Omental fat pad (tissue), 4 donors: ENCODE data around the gene BICDL2. TPM values are rescaled to one million over a fixed set of nuclear protein-coding genes. Genes with fewer than 3 reads are reported as not detected.

Experiments used
- ATAC-seq: fragments of 150-250 bp; one replicate; pipeline ENCODE4 v1.9.1; 2016; ENCODE audit warnings: mild to moderate bottlenecking, moderate library complexity; ENCODE audit not compliant: low FRiP score
- DNase-seq: peaks from one replicate; pipeline ENCODE4 v3.0.0-alpha.2; 2019; ENCODE audit warnings: low spot score
- CTCF ChIP-seq, 3 donors: fragments of 450-650 bp; IDR thresholded peaks; one replicate each; pipeline ENCODE4 v1.5.1; 2016 to 2017; ENCODE audit warnings: antibody characterized with exemption in 3 of 3, mild to moderate bottlenecking in 3 of 3, moderate library complexity in 2 of 3
- small RNA-seq: library from RNA; depleted of rRNA; stranded (forward); fragments of <200 nt; gene quantifications from one replicate; pipeline ENCODE3, GENCODE V24; 2016
- total RNA-seq, 4 donors: library from RNA; depleted of rRNA; stranded (reverse); fragments of >200 nt; gene quantifications; one replicate each; pipeline ENCODE4 v1.1.0, GENCODE V29; 2016

The BICDL2 gene
- total RNA-seq, 4 donors from 2014 or later: 0.47 TPM; not detected in 3

- DNase-seq (no peak), ATAC-seq (no peak)
- TF ChIP-seq CTCF (IDR thresholded peaks at IDR 0.05): no peak
Observed at GRCh38 chr16:2979669-2980226, 57.0 kb downstream of the BICDL2 start.

Small RNAs within 50 kb of the gene (small RNA-seq; reads per million reads assigned to genes)
- gene LINC00514: 0.39 reads per million
- gene RNU1-22P: not detected

Other genes starting within 250 kb of the BICDL2 start
- gene PRSS33, start 249.4 kb downstream of the BICDL2 start, total RNA-seq: not detected
- gene PRSS41, start 238.5 kb downstream of the BICDL2 start, total RNA-seq: not detected
- gene PRSS21, start 219.7 kb downstream of the BICDL2 start, total RNA-seq: 1 to 10 TPM in 1 of 4 donors, under 1 TPM in 1, not detected in 2; 0.65 to 1.0 TPM
- 1 to 10 TPM in 1 of 4 donors, not detected in 3; 1.0 TPM for gene ZG16B, start 206.6 kb downstream of the BICDL2 start, total RNA-seq
- gene PRSS22, start 178.8 kb downstream of the BICDL2 start, total RNA-seq: not detected
- gene FLYWCH2, start 153.7 kb downstream of the BICDL2 start, total RNA-seq: 10 to 100 TPM; 22.1 to 78.7 (median 37.3) TPM
- 10 to 100 TPM; 14.8 to 45.6 (median 26.6) TPM for gene FLYWCH1, start 125.0 kb downstream of the BICDL2 start, total RNA-seq
- not detected for gene KREMEN2, start 72.7 kb downstream of the BICDL2 start, total RNA-seq
- 1 to 10 TPM; 1.9 to 6.8 (median 3.5) TPM for gene PAQR4, start 67.6 kb downstream of the BICDL2 start, total RNA-seq
- 1 to 10 TPM in 1 of 4 donors, under 1 TPM in 2, not detected in 1; 0.25 to 1.7 (median 0.79) TPM for gene PKMYT1, start 56.5 kb downstream of the BICDL2 start, total RNA-seq
- gene CLDN9, start 24.0 kb downstream of the BICDL2 start, total RNA-seq: under 1 TPM in 2 of 4 donors, not detected in 2; 0.24 to 0.63 TPM
- not detected for gene CLDN6, start 18.8 kb downstream of the BICDL2 start, total RNA-seq
- gene TNFRSF12A, start 16.6 kb downstream of the BICDL2 start, total RNA-seq: 100 to 1,000 TPM in 2 of 4 donors, 10 to 100 TPM in 1, 1 to 10 TPM in 1; 9.0 to 465 (median 94.3) TPM
- gene HCFC1R1, start 13.0 kb downstream of the BICDL2 start, total RNA-seq: 10 to 100 TPM in 3 of 4 donors, 1 to 10 TPM in 1; 8.5 to 20.6 (median 13.1) TPM
- gene THOC6, start 12.9 kb downstream of the BICDL2 start, total RNA-seq: 10 to 100 TPM; 15.7 to 33.9 (median 26.7) TPM
- 10 to 100 TPM in 1 of 4 donors, 1 to 10 TPM in 3; 1.2 to 38.8 (median 2.2) TPM for gene MMP25, start 9.6 kb upstream of the BICDL2 start, total RNA-seq
- gene IL32, start 28.7 kb upstream of the BICDL2 start, total RNA-seq: 10 to 100 TPM; 16.5 to 73.0 (median 25.6) TPM
- under 1 TPM in 1 of 4 donors, not detected in 3; 0.28 TPM for gene ZSCAN10, start 62.4 kb upstream of the BICDL2 start, total RNA-seq
- 10 to 100 TPM in 2 of 4 donors, 1 to 10 TPM in 2; 7.1 to 16.1 (median 9.7) TPM for gene ZNF205, start 75.6 kb upstream of the BICDL2 start, total RNA-seq
- gene ZNF213, start 98.1 kb upstream of the BICDL2 start, total RNA-seq: 1 to 10 TPM; 1.8 to 4.1 (median 3.6) TPM
- not detected for gene OR1F1, start 151.3 kb upstream of the BICDL2 start, total RNA-seq
- 10 to 100 TPM in 2 of 4 donors, 1 to 10 TPM in 2; 4.3 to 12.6 (median 8.7) TPM for gene ZNF200, start 198.2 kb upstream of the BICDL2 start, total RNA-seq
- 10 to 100 TPM in 1 of 4 donors, 1 to 10 TPM in 3; 2.7 to 25.4 (median 4.2) TPM for gene MEFV, start 219.7 kb upstream of the BICDL2 start, total RNA-seq
- 10 to 100 TPM; 23.3 to 66.7 (median 36.2) TPM for gene ZNF263, start 246.5 kb upstream of the BICDL2 start, total RNA-seq